ENCODE measurements around the gene TOP3B. TPM values are rescaled to one million over a fixed set of nuclear protein-coding genes. Genes with fewer than 3 reads are reported as not detected.

TOP3B gene
- total RNA-seq, 2 donors from 2014 or later = 13.5 to 16.2 TPM

GRCh38 chr22:21967693-21968271 is 14.8 kb downstream of the TOP3B start:
- intact Hi-C loops (cut with DNase I) = no loop called here
- ATAC-seq = no peak
- DNase-seq = no peak

GRCh38 chr22:21966643-21967516 is 15.7 kb downstream of the TOP3B start:
- DNase-seq = no peak
- ATAC-seq = no peak
- intact Hi-C loops (cut with DNase I) = no loop called here

GRCh38 chr22:21965762-21966288 is 16.8 kb downstream of the TOP3B start:
- intact Hi-C loops (cut with DNase I) = no loop called here
- DNase-seq (no peak), ATAC-seq (no peak)

DNA sequence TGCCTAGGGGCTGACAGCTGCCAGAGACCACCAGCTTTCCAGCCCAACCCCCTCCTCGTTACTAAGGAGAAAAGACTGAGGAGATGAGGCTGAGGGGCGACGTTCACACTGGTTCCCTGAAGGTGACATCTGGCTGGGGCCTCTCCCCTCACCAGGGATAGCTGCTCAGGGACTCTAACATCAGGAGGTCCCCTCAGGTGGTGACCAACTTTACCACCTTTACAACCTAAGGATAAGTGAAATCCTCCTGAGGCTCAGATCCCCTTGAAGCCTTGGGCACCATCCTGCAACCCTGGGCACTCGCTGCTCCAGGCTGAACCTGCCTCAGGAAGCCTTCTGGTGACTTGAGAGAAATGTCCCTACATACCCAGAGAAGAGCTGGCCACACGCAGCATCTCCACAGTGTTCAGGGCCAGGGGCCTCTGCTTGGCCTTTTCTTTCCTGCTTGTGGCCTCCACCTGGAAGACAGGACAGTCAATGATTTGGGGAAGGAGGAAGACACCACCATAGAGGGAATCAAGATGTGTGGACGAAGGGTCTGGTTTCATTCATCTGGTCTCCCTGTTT is 17.6 kb downstream of the TOP3B start:
- ATAC-seq = no peak
- no peak for DNase-seq
- intact Hi-C loops (cut with DNase I) = no loop called here

DNA sequence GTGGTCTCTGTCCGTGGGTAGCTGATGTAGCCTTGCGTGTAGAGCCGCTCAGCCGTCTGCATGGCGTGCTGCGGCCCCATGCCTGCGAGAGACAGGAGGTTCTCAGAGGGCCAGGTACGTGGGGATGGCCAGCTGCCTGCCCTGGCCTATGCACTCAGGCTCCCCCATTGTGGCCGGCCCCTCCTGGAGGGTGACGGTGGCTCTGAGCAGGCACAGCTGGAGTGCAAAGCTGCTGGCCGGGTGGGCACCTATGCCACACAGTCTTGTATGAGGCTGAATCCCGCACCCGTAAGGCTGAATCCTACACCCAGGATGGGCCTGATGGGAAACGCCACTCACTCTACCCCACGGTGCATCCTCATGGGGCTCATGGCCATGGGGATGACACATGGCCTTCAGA is 18.4 kb downstream of the TOP3B start:
- intact Hi-C loops (cut with DNase I) = no loop called here
- ATAC-seq = no peak
- no peak for DNase-seq

DNA sequence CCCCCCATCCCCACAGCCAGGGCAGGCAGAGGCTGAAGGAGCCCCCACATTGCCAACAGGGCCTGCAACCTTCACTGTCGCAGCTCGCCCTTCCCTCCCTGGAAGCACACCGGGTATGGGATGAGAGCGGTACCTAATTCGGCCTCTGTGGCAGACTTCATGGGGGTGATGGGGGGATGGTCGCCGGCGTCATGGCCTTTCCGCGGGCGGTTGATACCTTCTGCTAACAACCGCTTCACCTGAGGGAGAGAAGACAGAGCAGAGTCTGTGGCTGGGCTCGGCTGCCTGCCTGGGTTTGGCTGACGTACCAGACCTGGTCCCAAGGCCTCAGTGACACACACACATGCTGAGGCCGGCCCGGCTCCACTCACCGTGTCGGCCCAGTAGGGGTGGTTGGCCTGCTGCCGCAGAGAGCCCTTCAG is 18.8 kb downstream of the TOP3B start:
- intact Hi-C loops (cut with DNase I) = no loop called here
- ATAC-seq = no peak

GRCh38 chr22:21963286-21963685 is 19.3 kb downstream of the TOP3B start:
- ATAC-seq = no peak
- intact Hi-C loops (cut with DNase I) = no loop called here
- no peak for DNase-seq

More for the DNA sequence above, 18.8 kb downstream of the TOP3B start:
- no peak for DNase-seq

- intact Hi-C loops (cut with DNase I) = no loop called here
- ATAC-seq (no peak), DNase-seq (no peak)
These were observed 20.0 kb downstream of the TOP3B start for GRCh38 chr22:21962655-21962949.

- DNase-seq (no peak), ATAC-seq (peak in 1 of 2 donors; percentile 44)
- intact Hi-C loops (cut with DNase I) = no loop called here
These were observed 20.5 kb downstream of the TOP3B start for GRCh38 chr22:21961886-21962654.

GRCh38 chr22:21961127-21961867 is 21.3 kb downstream of the TOP3B start:
- intact Hi-C loops (cut with DNase I) = no loop called here
- DNase-seq (no peak), ATAC-seq (no peak)

DNA sequence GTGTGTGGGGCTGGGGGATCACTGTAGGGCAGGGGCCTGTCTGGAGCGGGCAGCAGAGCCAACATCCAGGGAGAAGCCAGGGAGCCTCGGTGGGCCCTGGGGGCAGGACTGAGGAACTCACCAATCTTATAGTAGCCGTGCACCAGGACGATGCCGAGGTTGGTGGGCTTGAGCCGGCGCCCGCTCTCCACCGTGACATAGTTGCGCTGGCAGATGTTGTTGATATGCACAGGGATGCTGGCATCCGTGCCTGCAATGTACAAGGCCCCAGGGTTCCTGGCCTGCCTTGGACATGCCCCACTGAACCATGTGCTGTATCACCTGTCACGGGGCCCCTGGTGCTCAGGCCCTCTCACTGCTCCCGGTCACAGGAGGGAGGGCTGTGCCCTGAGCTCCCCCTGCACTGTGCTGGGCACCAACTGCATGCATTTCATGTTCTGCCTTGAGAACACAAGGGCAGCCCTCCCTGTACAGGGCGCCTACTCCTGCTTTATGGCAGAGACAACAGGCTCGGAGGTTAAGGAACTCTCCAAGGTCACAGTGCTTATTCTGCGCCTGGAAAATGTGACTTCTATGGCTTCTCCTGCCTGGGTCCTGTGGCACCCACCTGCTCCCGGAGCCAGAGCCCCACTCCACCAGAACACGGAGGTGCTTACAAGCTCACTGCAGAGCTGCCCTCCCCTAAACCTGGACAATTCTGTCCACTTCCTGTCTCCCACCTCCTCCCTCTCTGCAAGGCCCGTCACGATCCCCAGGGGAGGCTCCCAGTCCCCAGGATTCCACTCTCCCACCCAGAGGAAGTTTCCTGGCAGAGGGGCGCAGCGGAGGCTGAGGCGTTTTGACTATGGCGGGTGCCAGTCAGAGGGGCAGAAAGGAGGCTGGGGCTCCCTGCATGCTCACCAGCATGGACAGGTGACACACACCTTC is 22.1 kb downstream of the TOP3B start:
- intact Hi-C loops (cut with DNase I) = no loop called here
- no peak for ATAC-seq
- DNase-seq = no peak

GRCh38 chr22:21959274-21960074 is 23.1 kb downstream of the TOP3B start:
- DNase-seq = no peak
- intact Hi-C loops (cut with DNase I) = no loop called here
- no peak for ATAC-seq

DNA sequence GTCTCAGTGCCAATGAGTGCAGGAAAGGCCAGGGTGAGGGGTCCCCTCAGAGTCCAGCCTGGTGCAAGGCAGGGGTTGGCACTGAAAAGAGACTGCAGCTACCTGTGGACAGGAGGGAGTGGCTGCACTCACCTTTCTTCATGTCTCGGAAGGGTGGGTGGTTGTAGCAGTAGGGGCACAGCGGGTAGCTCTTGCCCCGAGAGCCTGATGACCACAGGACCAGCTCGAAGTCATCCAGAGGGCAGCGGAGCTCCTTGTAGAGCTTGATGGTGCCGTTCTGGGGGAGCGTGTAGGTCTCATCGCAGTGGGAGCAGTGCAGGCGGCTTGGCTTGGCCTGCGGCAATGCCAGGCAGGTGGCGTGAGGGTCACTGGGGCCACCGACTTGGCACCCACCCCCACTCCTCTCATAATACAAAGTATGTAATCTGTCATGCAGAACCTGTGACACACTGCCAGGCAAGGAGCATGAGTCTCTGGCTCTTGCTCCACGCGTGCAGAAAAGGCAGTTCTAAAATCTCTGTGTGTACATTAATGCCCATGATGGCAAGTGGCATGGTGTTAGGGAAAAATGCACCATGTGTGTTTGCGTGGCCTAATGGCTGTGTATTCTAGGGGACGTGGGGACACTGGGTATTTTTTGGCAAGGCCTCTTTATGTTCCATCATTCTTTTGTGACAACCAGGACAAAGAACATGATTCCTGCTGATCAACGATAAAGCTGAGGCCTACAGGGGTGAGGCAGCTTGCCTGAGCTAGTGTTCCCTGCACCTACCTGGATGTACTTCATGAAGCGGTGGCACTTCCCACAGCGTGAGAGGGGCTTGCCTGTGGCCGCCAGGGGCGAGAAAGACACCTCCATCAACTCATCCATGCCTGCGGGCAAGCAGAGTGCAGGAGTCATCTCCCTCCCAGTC is 24.0 kb downstream of the TOP3B start:
- no peak for DNase-seq
- no peak for ATAC-seq
- intact Hi-C loops (cut with DNase I) = no loop called here

DNA sequence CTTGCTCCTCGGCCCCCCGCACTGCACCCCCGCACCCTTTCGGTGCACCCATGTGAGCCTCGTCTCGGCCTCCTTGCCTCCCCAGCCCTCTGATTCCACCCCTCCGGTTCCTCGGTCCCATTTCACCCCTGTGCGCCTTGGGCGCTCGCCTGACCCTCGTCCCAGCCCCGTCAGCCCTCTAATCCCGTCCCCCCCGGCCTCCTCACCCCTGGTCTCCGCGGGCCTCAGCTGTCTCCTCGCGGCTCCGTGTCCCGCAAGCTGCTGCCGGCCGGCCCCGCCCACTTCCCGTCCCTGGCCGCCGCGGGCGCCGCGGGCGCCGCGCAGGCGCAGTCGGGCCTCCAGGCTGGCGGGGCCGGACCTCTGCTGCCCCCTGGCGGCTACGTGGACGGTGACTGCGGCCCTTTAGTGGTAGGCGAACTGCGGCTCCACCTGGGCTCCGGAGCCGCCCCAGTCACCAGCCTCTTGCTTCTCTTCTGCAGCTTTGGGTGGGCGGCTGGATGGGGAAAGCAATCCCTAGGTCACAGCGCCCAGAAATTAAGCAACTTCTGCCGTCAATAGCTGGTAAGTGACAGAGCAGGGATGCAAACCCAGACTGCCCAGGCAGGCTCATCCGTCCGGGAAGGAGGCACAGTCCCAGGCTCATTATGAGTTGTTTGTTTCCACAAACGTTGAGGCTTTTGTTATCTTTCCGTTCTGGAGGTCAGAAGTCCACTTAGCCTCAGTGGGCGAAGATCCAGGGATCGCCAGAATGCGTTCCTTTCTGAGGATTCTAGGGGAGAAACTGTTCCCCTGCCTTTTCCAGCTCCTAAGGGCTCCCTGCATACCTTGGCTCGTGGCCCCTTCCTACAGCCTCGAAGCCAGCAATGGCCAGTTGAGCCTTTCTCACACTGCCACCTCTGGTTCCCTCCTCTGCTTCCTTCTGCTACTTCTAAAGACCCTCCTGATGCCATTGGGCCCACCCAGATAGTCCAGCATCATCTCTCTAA is 29.7 kb downstream of the TOP3B start, which contains the start of gene PPM1F:
Gene PPM1F (minus strand): TSS at position 263 of the 986 bp plus-strand sequence. CDS start 6,800 bp downstream, outside the sequence.
- intact Hi-C loops (cut with DNase I) = no loop called here
- DNase-seq (peak; percentile 88), ATAC-seq (peak; percentile 87 to 94)

DNA sequence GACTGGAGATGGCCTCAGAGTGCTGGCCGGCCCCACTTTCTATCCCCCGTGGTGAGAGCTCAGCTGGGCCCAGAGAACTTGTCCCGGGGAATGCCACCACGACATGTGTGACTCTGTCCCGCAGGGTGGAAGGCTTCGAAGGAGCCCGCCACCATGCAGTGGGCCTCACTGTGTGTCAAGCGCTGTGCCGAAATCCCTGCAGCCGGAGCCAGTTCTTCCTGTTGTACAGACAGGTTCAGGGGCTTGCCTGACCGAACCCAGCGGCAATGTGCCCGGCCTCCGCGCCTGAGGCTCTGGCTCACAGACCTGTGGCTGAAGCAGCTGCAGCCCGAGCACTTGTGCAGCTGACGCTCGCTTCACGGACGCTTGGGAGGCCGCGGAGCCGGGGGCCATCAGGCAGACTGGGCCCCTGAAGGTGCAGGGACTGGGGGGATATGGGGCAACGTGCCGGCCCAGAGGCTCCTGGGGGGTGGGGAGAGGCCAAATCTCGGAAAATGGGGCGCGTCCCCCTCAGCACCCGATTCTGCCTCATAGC is 30.6 kb downstream of the TOP3B start:
- DNase-seq = peak; percentile 48
- intact Hi-C loops (cut with DNase I) = no loop called here

More for the DNA sequence above, 30.6 kb downstream of the TOP3B start:
- ATAC-seq = peak; percentile 55 to 60
